Measurements from ENCODE around the gene CEP112.

DNA sequence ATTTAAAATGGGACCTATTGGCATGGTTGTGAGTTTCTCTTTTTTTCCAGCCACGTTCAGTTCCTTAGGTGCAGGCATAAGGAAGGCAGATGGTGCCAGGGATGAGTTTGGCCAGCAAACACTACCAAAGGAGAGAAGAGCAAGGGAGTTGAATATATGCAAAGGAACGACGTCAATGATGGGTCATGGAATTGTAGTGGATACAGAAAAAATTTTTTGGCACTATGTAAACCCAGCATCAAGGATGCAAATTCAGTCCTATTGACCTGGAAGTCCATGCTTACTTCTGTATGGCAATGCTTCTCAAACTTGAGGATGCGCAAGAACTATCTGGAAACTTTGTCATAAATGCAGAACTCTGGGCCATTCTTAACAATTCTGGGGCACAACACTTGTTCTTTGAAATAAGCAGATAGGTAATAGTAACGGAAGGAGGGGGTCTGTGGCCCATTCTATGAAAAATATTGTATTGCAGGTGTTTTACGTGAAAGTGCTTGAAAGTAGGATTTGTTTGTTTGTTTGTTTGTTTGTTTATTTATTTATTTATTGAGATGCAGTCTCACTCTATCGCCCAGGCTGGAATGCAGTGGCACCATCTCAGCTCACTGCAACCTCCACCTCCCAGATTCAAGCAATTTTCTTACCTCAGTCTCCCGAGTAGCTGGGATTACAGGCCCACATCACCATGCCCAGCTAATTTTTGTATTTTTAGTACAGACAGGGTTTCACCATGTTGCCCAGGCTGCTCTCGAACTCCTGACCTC lies 19.3 kb upstream of the CEP112 start:
- TF ChIP-seq EZH2 (IDR thresholded peaks at IDR 0.05; ENCODE audit: low read depth, unreplicated experiment): no peak
- TF ChIP-seq, protein P1, sequence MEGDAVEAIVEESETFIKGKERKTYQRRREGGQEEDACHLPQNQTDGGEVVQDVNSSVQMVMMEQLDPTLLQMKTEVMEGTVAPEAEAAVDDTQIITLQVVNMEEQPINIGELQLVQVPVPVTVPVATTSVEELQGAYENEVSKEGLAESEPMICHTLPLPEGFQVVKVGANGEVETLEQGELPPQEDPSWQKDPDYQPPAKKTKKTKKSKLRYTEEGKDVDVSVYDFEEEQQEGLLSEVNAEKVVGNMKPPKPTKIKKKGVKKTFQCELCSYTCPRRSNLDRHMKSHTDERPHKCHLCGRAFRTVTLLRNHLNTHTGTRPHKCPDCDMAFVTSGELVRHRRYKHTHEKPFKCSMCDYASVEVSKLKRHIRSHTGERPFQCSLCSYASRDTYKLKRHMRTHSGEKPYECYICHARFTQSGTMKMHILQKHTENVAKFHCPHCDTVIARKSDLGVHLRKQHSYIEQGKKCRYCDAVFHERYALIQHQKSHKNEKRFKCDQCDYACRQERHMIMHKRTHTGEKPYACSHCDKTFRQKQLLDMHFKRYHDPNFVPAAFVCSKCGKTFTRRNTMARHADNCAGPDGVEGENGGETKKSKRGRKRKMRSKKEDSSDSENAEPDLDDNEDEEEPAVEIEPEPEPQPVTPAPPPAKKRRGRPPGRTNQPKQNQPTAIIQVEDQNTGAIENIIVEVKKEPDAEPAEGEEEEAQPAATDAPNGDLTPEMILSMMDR (conservative IDR thresholded peaks at IDR 0.05; ENCODE audit: low read depth in 2 of 2): no peak
- TF ChIP-seq REST (IDR thresholded peaks at IDR 0.05; ENCODE audit: unreplicated experiment): no peak
- TF ChIP-seq POLR2AphosphoS5 (IDR thresholded peaks at IDR 0.05; ENCODE audit: low read depth): no peak
- TF ChIP-seq EZH2phosphoT487 (IDR thresholded peaks at IDR 0.05; ENCODE audit: unreplicated experiment): no peak
- no peak for TF ChIP-seq JUNB (IDR thresholded peaks at IDR 0.05; ENCODE audit: unreplicated experiment)
- no peak for TF ChIP-seq CREB1 (CRISPR knock-in tag; IDR thresholded peaks at IDR 0.05; ENCODE audit: low read depth)
- no peak for TF ChIP-seq NANOG (IDR thresholded peaks at IDR 0.05; ENCODE audit: borderline replicate concordance)
- TF ChIP-seq STAT1 (IDR thresholded peaks at IDR 0.05; ENCODE audit: unreplicated experiment): no peak
- TF ChIP-seq ZNF462 (CRISPR knock-in tag; IDR thresholded peaks at IDR 0.05): no peak
- TF ChIP-seq, protein P2, sequence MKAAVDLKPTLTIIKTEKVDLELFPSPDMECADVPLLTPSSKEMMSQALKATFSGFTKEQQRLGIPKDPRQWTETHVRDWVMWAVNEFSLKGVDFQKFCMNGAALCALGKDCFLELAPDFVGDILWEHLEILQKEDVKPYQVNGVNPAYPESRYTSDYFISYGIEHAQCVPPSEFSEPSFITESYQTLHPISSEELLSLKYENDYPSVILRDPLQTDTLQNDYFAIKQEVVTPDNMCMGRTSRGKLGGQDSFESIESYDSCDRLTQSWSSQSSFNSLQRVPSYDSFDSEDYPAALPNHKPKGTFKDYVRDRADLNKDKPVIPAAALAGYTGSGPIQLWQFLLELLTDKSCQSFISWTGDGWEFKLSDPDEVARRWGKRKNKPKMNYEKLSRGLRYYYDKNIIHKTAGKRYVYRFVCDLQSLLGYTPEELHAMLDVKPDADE (IDR thresholded peaks at IDR 0.05): no peak
- no peak for TF ChIP-seq ZNF331 (CRISPR knock-in tag; IDR thresholded peaks at IDR 0.05; ENCODE audit: low read depth)
